ENCODE results near the gene COA1. TPM values are rescaled to one million over a fixed set of nuclear protein-coding genes. Genes with fewer than 3 reads are reported as not detected.
"Not testable (repeated sequence)": the region's sequence is repeated elsewhere in the genome, so short reads cannot be mapped to it uniquely, and the experiment has no call there.

Gene COA1
- total and polyA plus RNA-seq, 2 donors = 28.2 to 75.0 TPM

DNA sequence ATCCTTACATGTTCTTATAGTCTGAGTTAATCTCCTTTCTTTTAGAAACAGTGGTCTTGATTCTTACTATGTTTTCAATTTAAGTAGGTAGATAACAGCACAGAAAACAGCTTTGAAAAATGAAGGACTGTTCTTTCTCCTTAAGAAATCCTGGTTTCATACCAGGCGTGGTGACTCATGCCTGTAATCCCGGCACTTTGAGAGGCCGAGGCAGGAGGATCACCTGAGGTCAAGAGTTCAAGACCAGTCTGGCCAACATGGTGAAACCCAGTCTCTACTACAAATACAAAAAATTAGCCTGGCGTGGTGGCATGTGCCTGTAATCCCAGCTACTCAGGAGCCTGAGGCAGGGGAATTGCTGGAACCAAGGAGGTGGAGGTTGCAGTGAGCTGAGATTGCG lies 132.9 kb downstream of the COA1 start:
- H3K4me1 ChIP-seq (ENCODE audit: insufficient read depth); H3K4me3 ChIP-seq (ENCODE audit: low read depth, low read length); DNase-seq (ENCODE audit: extremely low spot score); H3K27ac ChIP-seq (ENCODE audit: low read depth); H3K36me3 ChIP-seq (ENCODE audit: insufficient read depth): not testable (repeated sequence)
- WGBS = 75% methylated on average over 5 of the region's 5 CpGs

DNA sequence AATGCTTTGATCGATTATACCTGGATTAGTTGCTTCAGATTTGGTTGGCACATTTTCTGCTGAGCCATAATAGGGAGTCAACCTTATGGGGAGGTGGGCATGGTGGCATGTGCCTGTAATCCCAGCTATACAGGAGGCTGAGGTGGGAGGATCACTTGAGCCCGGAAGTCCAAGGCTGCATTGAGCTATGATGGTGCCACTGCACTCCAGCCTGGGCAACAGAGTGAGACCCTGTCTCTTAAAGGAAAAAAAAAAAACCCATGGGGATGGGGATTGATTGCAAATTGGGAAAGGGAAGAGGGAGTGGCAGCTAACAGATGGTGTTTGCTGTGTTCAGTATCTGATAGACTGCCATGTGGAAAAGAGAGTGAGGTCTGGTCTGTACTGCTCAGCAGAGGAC lies 135.3 kb downstream of the COA1 start:
- peaks cover 2% of the 10 kb centered on the region for H3K36me3 ChIP-seq (ENCODE audit: insufficient read depth)
- no peaks in the 10 kb centered on the region for H3K4me1 ChIP-seq (ENCODE audit: insufficient read depth)
- DNase-seq (ENCODE audit: extremely low spot score) = no peak
- WGBS = 93% methylated on average over 2 of the region's 2 CpGs
- no peak overlapping the region for H3K4me3 ChIP-seq (ENCODE audit: low read depth, low read length)
- no peak overlapping the region for H3K27ac ChIP-seq (ENCODE audit: low read depth)

DNA sequence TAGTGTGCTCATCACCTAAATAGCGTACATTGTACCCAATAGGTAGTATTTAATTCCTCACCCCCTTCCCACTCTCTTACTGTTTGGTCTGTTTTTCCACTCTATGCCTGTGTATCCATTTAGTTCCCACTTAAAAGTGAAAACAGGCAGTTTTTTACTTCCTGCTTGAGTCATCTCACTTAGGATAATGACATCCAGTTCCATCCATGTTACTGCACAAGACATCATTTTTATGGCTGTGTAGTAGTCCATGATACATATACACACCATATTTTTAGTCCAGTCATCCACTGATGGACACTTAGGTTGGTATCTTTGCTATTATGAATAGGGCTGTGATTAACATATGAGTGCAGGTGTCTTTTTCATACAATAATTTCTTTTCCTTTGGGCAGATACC lies 136.3 kb downstream of the COA1 start:
- 100% methylated on average over 1 of the region's 1 CpG for WGBS
- H3K4me1 ChIP-seq (ENCODE audit: insufficient read depth) = no peaks in the 10 kb centered on the region
- H3K4me3 ChIP-seq (ENCODE audit: low read depth, low read length) = no peak overlapping the region
- no peak overlapping the region for H3K27ac ChIP-seq (ENCODE audit: low read depth)
- DNase-seq (ENCODE audit: extremely low spot score) = no peak
- H3K36me3 ChIP-seq (ENCODE audit: insufficient read depth) = peaks cover 2% of the 10 kb centered on the region

DNA sequence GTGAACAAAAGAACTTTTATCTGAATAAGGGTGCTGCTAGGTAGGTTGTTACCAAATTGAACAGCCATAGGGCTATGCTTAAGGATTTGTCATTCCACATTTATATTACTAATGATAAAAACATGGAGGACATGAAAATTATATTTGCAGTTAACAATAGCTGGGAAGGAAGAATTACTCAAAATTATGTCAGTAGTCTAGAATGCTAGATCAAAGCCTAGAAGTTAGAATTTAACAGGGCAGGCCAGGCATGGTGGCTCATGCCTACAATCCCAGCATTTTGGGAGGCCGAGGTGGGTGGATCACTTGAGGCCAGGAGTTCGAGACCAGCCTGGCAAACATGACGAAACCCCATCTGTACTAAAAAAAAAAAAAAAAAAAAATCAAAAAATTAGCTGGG lies 137.0 kb downstream of the COA1 start:
- 91% methylated on average over 3 of the region's 3 CpGs for WGBS
- Histone ChIP-seq H3K36me3 (ENCODE audit: insufficient read depth) (peaks cover 2% of the 10 kb centered on the region), H3K4me3 (ENCODE audit: low read depth, low read length) (no peak overlapping the region), H3K4me1 (ENCODE audit: insufficient read depth) (no peaks in the 10 kb centered on the region), H3K27ac (ENCODE audit: low read depth) (no peak overlapping the region)
- no peak for DNase-seq (ENCODE audit: extremely low spot score)

DNA sequence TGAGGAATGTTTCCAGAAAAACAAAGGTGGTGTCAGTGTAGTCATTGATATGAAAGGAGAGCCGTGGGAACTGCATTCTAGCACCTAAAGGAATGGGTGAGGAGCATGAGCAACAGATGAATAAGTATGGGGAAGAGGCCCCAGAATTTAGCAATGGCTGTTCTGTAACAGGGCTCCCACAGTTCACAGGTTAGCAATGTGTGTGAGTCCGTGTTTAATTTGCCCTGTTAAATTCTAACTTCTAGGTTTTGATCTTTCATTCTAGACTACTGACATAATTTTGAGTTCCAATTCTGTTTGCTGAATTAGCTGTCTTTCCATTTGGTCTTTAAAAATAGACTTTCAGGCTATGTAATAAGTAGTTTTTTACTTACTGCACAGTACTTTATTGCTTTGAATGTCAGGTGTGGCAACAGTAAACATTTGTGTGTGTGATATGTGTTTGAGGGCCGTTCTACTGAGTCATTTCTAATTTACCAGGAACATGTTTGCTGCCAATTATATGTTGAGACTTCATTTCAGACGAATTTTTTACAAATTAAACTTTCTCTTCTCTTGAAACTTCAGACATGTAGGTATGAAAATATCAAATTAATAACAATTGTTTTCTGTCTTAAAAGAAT lies 137.7 kb downstream of the COA1 start:
- no peak overlapping the region for H3K4me3 ChIP-seq (ENCODE audit: low read depth, low read length)
- no peaks in the 10 kb centered on the region for H3K36me3 ChIP-seq (ENCODE audit: insufficient read depth)
- no peak overlapping the region for H3K27ac ChIP-seq (ENCODE audit: low read depth)
- 78% methylated on average over 4 of the region's 4 CpGs for WGBS
- DNase-seq (ENCODE audit: extremely low spot score) = no peak
- no peaks in the 10 kb centered on the region for H3K4me1 ChIP-seq (ENCODE audit: insufficient read depth)

DNA sequence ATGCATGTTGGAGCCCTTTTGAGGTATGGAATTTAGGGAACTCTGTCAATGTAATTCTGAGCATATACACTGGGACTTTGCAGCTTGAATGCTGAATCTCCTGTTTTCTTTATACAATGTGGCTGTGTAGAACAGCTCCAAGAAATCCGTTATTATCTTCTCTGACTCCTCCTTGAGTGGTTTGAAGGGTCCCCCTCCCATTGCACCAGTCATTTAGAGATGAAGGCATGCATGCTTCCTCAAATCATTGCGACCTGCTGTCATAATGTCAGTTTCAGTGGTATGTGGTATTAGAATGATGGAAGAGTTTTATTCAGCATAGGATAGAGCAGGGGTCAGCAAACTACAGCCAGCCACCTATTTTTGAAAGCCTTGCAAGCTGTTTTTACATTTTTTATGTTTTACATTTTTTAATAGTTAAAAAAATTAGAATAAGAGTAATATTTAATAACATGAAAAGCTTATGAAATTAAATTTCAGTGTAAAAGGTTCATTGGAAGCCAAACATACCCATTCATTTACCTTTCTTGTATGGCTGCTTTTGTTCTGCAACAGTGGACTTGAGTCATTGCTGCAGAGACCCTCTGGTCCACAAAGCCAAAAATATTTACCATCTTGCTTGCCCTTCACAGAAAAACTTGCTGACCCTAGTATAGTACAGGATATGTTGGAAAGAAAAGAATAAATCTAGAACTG lies 138.3 kb downstream of the COA1 start:
- WGBS = 77% methylated on average over 2 of the region's 2 CpGs
- no peak overlapping the region for H3K4me3 ChIP-seq (ENCODE audit: low read depth, low read length)
- H3K27ac ChIP-seq (ENCODE audit: low read depth) = no peak overlapping the region
- DNase-seq (ENCODE audit: extremely low spot score) = no peak
- H3K4me1 ChIP-seq (ENCODE audit: insufficient read depth) = no peaks in the 10 kb centered on the region
- no peaks in the 10 kb centered on the region for H3K36me3 ChIP-seq (ENCODE audit: insufficient read depth)

DNA sequence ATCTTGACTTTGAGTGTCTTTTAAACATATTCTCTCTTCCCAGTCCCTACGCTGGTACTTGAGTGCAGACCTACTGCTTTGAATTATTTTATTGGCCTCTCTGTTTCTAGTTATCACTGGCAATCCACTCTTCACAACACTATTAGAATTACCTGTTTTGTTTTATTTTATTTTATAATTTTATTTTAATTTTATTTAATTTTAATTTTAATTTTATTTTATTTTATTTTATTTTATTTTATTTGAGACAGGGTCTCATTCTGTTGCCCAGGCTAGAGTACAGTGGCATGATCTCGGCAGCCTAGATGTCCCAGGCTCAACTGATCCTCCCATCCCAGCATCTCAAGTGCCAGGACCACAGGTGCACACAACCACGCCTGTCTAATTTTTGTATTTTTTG lies 139.6 kb downstream of the COA1 start:
- no peaks in the 10 kb centered on the region for H3K36me3 ChIP-seq (ENCODE audit: insufficient read depth)
- DNase-seq (ENCODE audit: extremely low spot score) = no peak
- WGBS = 94% methylated on average over 3 of the region's 3 CpGs
- H3K4me3 ChIP-seq (ENCODE audit: low read depth, low read length) = no peak overlapping the region
- peaks cover 2% of the 10 kb centered on the region for H3K4me1 ChIP-seq (ENCODE audit: insufficient read depth)
- no peak overlapping the region for H3K27ac ChIP-seq (ENCODE audit: low read depth)

Other genes starting within 250 kb of the COA1 start
- gene STK17A, start 146.4 kb downstream of the COA1 start, total RNA-seq = 17.4 TPM
- gene STK17A, start 146.4 kb downstream of the COA1 start, polyA plus RNA-seq = 5.4 TPM
- gene BLVRA, start 29.2 kb upstream of the COA1 start, total RNA-seq = 16.2 TPM
- 60.2 TPM for gene BLVRA, start 29.2 kb upstream of the COA1 start, polyA plus RNA-seq
- gene MRPS24, start 140.0 kb upstream of the COA1 start, total RNA-seq = 29.9 TPM
- gene MRPS24, start 140.0 kb upstream of the COA1 start, polyA plus RNA-seq = 125 TPM
- 24.1 TPM for gene URGCP, start 177.1 kb upstream of the COA1 start, total RNA-seq
- gene URGCP, start 177.1 kb upstream of the COA1 start, polyA plus RNA-seq = 26.2 TPM
- 12.7 TPM for gene UBE2D4, start 196.9 kb upstream of the COA1 start, total RNA-seq
- 23.5 TPM for gene UBE2D4, start 196.9 kb upstream of the COA1 start, polyA plus RNA-seq